NCI-H2227 treated with DMSO at 0.1 percent for 48 hours (cell line): ENCODE results near the gene SP6.

Experiments
- DNase-seq: peaks from one replicate; lab custom pipeline; 2025; lab: John Stamatoyannopoulos, UW

Gene SP6

GRCh38 chr17:47850692-47851573 is at the start of gene SP6:
Gene SP6, minus strand, starts transcription at chr17:47851163. Its CDS starts 2,734 bp downstream, at chr17:47848429.
- peak; percentile 68 for DNase-seq

GRCh38 chr17:47899643-47900042 is 48.7 kb upstream of the SP6 start:
- DNase-seq, result no peak

- no peak for DNase-seq
Measured at GRCh38 chr17:47898241-47898640, 47.3 kb upstream of the SP6 start.

- DNase-seq, result no peak
Measured at GRCh38 chr17:47897561-47897960, 46.6 kb upstream of the SP6 start.

GRCh38 chr17:47896672-47897490 is 45.9 kb upstream of the SP6 start:
- DNase-seq, result no peak

GRCh38 chr17:47895856-47896671 is 45.1 kb upstream of the SP6 start, which contains the start of gene SP2:
Gene SP2, plus strand, starts transcription at chr17:47896236. Its CDS starts 51 bp downstream, at chr17:47896287.
- DNase-seq, result peak; percentile 99

GRCh38 chr17:47895347-47895855 is 44.4 kb upstream of the SP6 start:
- no peak for DNase-seq

GRCh38 chr17:47894498-47895346 is 43.8 kb upstream of the SP6 start:
- no peak for DNase-seq

- no peak for DNase-seq
Measured at GRCh38 chr17:47891545-47892088, 40.7 kb upstream of the SP6 start.

GRCh38 chr17:47889734-47890529 is 39.0 kb upstream of the SP6 start:
- peak; percentile 65 for DNase-seq

GRCh38 chr17:47888293-47888692 is 37.3 kb upstream of the SP6 start:
- no peak for DNase-seq

- no peak for DNase-seq
Measured at GRCh38 chr17:47884905-47885730, 34.2 kb upstream of the SP6 start.

- no peak for DNase-seq
Measured at GRCh38 chr17:47884427-47884740, 33.4 kb upstream of the SP6 start.

- DNase-seq, result no peak
Measured at GRCh38 chr17:47883589-47884426, 32.8 kb upstream of the SP6 start.

GRCh38 chr17:47882695-47883588 is 32.0 kb upstream of the SP6 start:
- DNase-seq, result no peak

- no peak for DNase-seq
Measured at GRCh38 chr17:47882247-47882646, 31.3 kb upstream of the SP6 start.
